NCI-H510A treated with DMSO at 0.1 percent for 48 hours (cell line): ENCODE results near the gene DAPK1.
"Not testable (repeated sequence)": the region's sequence is repeated elsewhere in the genome, so short reads cannot be mapped to it uniquely, and the experiment has no call there.

Source experiments
- DNase-seq: peaks from one replicate; lab custom pipeline; 2025; lab: John Stamatoyannopoulos, UW

DAPK1 gene

DNA sequence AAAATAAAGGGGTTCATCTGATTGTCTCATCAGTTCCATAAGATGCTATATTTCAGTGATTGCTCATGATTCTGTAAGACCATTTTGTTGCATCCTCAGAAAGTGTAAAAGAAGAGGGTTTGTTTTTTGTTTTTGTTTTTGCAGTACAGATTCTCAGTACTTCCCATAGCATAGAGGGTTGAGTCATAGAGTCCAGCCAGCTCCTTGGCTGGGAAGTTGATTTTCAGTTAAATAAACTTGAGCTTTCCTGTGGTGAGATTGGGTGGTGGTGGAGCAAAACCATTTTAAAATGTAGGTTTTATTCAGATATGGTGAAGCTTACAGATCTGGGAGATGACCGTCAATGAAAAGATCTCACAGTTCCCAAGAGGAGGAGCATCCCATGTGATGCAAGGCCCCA lies 48.2 kb downstream of the DAPK1 start:
- no peak for DNase-seq

DNA sequence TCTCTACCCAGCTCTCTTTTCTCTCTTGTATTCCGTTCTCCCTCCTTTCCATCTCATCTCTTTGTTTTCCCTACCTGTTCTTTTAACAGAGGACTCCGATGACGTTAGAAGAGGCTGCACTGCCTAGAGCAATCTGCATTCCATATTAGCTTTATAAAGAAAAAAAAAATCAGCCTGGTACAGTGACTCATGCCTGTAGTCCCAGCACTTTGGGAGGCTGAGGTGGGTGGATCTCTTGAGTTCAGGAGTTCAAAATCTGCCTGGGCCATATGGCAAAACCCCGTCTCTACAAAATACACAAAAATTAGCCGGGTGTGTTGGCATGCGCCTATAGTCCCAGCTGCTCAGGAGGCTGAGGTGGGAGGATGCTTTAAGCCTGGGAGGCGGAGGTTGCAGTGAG lies 49.0 kb downstream of the DAPK1 start:
- no peak for DNase-seq

DNA sequence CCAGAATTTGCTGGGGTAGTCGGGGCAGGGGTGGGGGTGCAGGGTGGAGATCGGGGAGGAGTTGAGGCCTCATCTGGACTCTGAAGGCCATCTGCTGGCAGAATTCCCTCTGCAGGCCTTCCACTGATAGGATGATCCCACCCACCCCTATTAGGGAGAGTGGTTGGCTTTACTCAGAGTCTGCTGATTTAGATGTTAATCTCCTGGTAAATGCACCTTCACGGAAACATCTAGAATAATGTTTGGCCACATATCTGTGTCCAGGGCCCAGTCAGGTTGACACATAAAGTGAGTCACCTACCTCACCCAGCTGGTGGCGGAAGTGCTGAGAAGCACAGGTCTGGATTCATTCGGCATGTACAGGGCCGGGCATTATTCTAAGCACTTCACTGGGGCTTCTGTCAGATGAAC lies 50.0 kb downstream of the DAPK1 start:
- no peak for DNase-seq

DNA sequence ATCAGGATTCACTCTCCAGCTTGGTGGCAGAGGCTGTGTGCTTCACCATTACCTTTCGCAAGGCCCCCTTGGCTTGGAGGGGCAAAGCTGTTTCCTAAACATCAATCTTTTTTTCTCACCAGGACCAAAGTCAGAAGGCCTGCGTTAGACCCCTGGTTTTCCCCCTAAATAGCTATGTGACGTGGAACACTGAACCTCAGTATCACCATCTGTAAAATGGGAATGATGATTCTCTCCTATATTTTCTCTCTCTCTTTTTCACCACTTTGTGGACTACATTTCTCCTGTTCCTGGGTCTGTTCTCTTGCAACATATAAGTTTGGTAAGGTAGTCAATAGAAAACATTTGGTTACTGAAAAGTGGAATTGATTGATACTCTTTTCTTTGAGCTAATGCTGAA lies 50.5 kb downstream of the DAPK1 start:
- DNase-seq = no peak

DNA sequence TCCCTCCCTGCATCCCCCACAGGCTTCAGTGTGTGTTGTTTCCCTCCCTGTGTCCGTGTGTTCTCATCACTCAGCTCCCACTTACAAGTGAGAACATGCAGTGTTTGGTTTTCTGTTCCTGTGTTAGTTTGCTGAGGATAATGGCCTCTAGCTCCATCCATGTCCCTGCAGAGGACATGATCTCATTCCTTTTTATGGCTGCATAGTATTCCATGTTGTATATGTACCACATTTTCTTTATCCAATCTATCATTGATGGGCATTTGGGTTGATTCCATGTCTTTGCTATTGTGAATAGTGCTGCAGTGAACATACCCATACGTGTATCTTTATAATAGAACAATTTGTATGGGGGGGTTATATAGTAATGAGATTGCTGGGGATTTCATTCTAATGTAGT lies 51.4 kb downstream of the DAPK1 start:
- not testable (repeated sequence) for DNase-seq

DNA sequence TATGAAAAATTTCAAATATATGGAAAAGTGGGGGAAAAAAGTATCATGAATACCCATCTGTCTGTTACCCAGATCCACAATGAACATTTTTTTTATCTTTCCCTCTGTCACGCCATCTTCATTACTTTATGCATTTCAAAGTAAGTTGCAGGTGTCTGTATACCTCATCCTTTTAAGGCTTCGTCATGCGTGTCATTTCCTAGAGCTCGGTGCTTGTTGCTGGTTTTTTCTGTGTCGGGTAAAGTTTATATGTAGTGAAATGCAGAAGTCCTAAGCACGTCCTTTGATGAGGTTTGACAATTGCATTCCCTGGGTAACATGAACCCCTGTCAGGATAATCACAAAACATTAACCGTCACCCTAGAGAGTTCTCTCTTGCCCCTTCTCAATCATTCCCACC lies 52.1 kb downstream of the DAPK1 start:
- DNase-seq = no peak

DNA sequence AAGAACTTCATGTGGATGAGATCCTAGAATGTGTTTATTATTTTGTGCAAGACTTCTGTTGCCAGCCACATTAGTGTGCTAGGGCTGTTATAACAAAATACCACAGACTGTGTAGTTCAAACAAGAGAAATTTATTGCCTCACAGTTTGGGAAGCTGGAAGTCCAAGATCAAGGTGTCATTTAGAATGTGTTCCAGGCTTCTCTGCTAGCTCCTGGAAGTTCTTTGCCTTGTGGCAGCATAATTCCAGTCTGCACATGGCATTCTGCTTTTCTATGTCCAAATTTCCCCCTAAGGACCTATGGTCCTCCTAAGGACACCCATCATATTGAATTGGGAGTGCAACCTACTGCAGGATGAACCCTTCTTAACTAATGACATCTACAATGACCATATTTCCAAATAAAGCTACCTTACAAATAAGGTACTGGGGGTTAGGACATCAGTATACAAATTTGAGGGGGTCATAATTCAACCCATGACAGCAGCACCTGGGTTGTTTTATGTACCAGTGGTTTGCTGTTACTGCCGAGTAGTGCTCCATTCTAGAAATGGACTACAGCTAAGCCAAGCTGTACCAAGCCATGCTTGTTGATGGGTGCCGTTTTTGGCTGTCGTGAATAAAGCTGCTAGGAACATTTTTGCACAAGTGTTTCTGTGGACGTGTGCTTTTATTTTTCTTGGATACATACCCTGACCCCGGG lies 52.7 kb downstream of the DAPK1 start:
- no peak for DNase-seq

DNA sequence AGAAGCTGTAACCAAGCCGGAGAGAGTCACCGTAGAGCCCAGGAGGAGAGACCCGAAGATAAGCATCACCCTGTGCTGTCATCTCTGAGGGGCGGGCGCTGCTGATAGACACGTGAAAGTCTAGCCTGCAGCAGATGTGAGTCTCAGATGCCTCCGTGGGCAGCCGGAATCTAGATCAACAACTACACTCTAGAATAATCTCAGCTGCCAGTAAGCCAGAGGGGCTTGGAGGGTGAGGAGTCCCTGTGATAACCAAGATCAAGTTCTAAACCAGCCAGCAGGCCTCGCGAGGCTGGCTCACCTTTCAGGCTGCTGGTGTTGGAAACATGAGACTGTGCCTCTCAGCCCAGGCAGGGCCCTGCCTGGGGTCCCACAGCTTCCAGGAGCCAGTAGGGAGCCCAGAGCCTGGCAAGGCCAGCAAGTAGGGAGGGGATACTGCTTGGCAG lies 54.1 kb downstream of the DAPK1 start:
- DNase-seq = no peak

DNA sequence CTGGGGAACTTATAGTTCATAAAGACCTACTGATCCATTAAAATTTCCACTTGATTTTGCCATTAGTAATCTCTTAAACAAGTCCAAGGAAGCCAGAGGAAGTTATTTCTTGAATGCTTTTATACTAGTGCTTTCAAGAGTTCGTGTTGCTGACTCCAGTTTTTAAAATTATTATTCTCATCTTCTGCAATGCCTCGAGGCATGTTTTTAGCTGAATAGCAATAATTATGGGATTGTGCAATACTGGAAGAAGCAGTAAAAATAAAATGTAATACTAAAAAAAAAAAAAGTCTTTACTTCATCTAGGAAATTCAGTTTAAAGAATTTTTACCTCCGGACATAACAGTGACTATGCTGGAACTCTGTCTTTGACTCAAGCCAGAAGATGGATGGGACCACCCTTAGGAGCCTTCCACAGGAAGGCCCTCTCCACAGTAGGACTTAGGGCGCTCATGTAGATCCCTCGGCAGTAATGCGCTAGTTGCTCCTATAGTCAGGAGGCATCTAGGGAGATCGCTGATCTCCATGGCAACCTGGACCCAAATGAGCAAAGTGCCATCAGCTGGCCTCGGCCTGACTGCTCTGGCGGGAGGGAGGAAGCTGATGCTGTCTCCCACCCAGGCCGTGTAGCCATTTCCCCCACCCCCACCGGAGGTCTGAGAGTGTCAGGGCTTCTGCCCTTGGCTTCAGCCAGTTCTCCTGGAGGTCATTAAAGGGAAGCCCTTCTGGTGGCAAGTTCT lies 56.7 kb downstream of the DAPK1 start:
- no peak for DNase-seq

DNA sequence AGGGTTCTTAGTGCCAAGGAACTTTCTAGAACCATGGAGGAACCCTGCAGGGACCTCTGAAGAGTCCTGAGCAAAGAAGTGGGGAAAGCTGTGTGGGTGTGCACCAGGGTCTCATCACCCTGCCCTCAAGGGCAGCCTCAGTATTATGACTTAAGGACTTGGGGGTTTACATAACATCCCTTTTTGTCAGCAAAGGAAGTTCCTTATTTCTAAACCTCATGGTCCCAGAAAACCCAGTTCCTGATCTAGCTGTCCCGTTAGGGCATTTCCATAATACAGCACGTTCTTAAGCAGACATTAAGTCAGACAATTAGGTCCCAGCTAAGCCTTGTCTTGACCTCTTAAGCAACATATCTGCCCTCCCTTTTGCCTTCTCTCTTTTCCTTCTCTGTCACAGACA lies 57.3 kb downstream of the DAPK1 start:
- DNase-seq = no peak

DNA sequence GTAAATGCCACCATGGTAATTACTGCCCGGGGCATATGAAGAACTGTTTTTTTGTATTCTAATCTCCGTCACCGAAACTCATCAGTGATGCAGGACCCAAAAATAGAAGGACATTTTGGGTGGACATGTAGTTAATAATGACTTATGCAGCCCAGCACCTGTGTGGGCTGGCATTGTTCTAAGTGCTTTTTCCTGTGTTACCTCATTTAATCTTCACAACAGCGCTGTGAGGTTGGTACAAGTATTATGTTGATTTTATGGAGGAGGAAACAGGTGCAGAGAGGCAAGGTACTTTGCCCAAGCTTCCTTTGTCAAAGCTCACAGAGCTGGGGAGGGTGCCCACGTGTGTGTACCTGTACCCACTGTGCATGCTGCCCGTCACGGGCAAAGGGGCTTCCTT lies 58.4 kb downstream of the DAPK1 start:
- DNase-seq = peak; percentile 67

DNA sequence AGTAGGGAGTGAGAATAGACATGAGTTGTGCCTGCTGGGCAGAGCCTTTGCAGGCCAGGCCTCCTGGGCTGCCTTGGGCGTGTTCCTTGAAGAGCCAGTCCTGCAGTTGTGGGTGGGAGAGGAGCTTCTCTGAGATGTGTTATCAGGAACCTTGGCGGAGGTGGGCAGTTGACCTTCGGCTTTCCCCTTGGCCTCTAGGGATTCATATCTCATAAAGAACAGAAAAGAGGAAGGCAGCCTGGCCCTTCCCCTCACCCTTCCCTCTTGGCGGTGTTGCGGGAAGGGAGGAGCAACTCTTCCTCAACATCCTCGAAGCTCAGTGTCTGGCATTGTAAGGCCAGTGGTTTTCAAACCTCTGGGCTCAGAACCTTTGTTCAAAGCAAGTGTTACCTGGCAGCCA lies 59.2 kb downstream of the DAPK1 start:
- no peak for DNase-seq

DNA sequence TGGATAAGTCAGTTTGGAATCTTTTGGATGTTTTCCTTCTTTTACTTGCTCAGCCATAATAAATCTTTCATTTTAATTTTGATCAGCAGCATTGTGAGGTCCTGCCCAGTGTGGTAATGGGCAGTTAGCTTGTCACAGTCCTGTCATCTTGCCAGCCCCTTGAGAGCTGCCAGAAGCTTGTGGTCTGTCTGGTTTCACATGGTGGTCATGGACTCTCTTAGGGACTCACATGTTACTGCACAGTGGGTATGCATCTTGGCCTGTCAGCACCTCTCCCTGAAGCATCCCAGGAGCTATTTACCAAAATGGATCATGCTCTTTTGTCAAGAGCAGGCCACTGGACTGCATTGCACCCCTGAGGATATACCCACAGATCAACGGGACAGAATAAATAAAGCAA lies 60.3 kb downstream of the DAPK1 start:
- DNase-seq = no peak

DNA sequence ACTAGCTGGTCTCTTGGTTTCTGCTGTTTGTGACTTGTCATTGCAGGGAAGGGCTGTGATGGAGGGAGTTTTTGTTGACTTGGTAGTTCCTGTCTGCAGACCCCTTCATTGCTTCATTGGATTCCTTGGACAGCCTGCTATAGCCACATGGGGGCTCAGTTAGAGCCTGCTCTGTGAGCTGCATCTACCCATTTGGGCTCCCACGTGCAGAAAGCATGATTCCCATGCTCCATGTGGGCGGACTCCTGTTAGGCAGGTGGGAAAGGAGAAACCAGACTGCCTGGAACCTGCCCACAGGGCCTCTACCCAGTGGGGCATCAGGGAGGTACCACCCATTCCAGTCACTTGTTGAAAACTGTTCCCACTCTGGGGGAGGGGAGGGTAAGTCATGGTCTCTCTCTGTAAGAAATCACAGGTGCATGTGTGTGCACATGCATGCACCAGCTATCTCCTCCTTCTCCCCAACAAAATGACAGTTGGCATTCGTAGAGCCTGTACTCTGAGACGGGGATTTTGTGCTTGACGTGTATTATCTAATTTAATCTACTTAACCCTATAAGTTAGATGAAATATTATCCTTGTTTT lies 61.0 kb downstream of the DAPK1 start:
- DNase-seq = no peak

DNA sequence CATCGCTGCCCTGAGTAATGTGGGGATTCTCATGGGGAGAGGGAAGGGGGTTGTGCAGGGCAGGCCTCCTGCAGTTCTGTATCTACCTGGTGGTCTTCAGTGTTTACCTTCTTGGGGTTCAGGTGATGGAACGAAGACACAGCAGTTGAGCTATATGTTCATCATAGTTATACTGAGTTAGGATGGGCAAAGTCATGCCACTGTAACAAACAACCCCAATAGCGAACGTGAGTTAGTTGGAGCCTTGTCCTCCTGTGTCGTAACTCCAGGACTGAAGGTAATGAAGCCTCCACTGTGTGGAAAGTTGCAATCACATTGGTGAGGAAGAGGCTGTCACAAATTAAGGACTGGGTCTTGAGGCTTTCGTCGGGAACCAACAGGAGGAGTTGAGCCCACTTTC lies 64.4 kb downstream of the DAPK1 start:
- DNase-seq = no peak

DNA sequence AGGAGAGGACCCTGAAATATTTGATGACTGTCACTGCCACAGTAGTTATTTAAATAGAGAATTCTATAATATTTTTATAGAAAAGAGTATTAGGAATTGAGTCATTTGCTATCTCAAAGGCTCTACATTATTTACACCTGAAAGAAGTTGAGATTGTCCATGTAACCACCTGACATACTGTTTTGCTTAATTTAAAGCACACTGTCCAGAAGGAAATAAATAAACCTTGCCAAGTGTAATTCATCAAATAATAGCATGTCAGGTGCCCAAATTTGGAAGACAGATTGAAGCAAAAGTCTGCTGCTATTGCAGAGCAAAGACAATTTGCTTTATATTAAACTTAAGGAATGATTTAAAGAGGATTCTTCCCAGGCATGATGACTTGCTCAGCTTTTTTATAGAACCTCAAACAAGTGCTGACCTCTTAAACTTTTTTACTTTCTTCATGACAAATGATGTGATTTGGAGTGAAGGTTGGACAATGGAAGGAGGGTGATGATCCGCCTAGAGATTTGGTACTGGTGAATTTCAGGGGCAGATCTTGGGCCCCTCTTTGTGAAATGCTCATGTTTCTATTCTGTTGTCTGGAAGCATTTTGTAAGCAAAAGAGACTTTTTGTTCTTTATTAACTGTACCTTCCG lies 65.0 kb downstream of the DAPK1 start:
- DNase-seq = no peak

DNA sequence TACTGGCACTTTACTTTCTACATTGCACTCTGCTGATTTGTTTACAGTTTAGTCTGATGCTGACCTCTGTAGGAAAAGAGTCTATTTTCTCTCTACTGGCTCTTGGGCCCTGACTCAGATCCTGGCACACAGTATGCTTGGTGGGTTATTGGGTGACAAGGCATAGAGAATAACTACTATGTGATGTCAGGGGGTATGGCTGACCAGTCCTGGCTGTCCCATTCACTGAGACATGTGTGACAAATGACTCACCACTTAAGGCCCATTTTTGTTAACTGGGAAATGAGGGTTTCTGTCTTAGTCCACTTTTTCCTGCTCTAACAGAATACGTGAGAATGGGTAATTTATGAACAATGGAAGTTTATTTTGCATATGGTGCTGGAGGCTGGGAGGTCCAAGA lies 66.4 kb downstream of the DAPK1 start:
- DNase-seq = no peak

DNA sequence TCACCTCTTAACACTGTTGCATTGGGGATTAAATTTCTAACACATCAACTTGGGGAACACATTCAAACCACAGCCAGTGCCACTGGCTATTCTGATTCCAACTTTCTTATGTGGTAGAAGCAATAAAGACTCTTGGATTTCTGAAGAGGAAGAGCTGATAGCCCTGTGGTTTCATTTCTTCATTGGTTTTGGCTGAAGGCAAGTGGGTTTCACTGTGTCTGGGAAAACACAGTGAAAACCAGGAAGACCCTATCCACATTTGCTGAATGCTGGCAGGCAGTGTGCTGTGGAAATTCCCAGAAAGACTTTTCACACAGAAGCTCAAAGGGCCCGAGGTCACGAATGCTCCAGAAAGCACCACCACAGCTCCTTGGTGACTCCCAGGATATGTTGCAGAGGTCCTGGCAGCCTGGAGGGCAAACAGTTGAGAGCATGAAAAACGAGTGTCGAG lies 67.1 kb downstream of the DAPK1 start:
- no peak for DNase-seq

DNA sequence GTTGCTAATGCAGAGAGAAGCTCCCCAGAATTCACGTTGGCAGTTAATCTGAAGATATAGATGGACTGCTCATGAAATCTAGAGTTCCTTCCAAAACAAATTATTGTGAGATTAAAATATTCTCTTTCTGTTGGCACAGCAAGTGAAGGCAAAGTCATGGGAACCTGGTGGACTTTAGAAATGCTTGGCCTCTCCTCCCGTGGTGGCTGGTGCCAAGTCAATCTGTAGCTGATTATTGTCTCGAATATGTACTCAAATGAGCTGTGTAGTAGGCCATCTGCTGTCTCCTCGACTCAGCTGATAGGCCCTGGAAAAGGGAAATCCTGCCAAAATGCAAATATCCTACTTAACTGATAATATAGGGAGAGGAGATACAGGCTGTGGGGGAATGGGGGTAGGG lies 69.3 kb downstream of the DAPK1 start:
- DNase-seq = no peak

DNA sequence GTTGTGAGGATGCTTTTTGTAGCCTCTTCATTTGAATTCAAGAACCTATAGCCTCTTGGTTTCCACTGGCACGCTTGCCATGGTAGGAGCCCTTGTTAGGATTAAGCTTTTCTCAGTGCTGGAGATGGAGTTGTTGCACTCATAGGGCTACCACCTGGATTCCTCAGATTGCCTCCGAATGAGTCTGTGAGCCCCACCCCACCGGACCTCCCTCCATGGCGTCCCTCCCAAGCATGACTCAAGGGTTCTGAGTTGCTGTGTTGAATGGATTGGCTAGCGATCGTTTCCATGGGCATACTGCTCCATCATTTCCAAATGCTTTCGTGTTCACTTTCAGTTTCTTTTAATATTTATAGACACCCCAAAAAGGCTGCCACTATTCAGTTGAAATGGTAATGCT lies 69.9 kb downstream of the DAPK1 start:
- no peak for DNase-seq

DNA sequence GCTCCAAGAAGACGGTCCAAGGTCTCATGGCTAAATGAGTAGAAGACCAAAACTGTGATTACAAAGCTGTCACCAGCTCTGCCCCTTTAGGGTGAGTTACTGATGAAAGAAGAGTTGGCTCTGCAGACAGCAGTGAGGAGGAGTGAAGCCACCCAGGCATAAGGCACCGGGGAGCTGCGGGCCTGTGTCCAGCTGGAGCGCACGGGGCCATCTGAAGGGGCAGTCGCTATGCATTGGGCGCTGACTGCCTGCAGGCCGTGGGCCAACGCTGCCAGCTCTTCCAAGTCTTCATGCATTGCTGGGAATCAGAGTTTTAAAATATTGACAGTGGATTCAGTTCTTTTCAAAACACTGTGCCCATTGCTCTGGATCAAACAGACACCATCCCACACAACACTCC lies 70.3 kb downstream of the DAPK1 start:
- DNase-seq = no peak

DNA sequence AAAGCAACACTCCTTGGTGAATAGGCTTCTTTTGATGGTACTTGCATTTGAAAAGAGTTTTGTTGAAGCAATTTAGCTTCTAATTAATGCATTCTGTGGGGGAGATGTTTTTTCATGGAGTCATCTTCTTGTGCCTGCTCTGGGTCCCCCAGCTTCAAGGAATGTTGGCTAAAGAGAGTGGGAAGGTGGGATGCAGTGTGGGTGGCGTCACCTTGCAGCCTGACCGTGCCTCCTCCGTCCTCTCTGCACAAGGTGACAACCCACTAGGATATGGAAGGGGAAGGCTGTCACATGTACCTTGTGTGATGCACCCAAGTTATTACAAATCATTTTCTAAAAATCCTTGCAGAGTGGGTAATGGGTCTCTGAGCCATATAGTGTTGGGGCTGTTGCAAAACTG lies 70.7 kb downstream of the DAPK1 start:
- DNase-seq = no peak

DNA sequence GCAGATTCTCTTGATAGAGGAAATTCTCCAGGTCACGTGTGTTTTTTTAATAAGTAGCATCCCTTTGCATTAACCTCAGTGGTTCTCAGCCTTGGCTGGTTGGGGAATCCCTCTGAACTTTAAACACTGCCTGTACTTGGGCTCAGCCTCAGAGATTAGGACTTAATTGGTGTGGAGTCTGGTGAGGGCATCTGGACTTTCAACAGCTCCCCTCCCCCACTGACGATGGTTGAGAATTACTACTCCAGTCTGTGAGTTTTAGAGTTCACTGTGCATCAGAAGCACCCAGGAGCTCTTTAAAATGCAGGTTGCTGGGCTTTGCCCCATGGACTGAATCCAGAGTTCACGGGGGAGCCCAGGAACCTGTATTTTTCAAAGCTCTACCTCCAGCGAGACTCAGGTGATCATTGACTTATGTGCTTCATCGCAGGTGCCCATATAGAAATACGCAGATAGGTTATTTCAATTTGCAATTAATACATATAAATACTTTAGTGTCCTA lies 71.4 kb downstream of the DAPK1 start:
- no peak for DNase-seq
